Upper lobe of right lung (tissue), 1 donor: ENCODE data around the gene PTX3. TPM values are rescaled to one million over a fixed set of nuclear protein-coding genes. Genes with fewer than 3 reads are reported as not detected.

ENCODE experiments used
- ATAC-seq: fragments of 200-7000 bp; cut with Tn5 transposase; one replicate; pipeline ENCODE4 v1.9.1; 2020; ENCODE audit warnings: mild to moderate bottlenecking, moderate library complexity
- DNase-seq: peaks from one replicate; pipeline ENCODE4 v3.0.0-alpha.2; 2020
- H3K27ac ChIP-seq: fragments of 200-600 bp; one replicate; pipeline ENCODE4 v1.8.0; 2022
- H3K27me3 ChIP-seq: fragments of 200-600 bp; one replicate; pipeline ENCODE4 v1.8.0; 2022; ENCODE audit warnings: mild to moderate bottlenecking
- H3K36me3 ChIP-seq: fragments of 200-600 bp; one replicate; pipeline ENCODE4 v1.8.0; 2022
- H3K4me1 ChIP-seq: fragments of 200-600 bp; one replicate; pipeline ENCODE4 v1.8.0; 2022
- H3K4me3 ChIP-seq: fragments of 200-600 bp; one replicate; pipeline ENCODE4 v1.8.0; 2022; ENCODE audit warnings: mild to moderate bottlenecking
- H3K9me3 ChIP-seq: fragments of 200-600 bp; one replicate; pipeline ENCODE4 v1.8.0; 2022
- CTCF ChIP-seq: fragments of 200-600 bp; IDR thresholded peaks from one replicate; pipeline ENCODE4 v1.8.0; 2022; ENCODE audit warnings: antibody characterized with exemption
- intact Hi-C: fragments of 100-400 bp; cut with DNase I; formaldehyde crosslinking; loops from one replicate; pipeline ENCODE4 v1.11.0; 2022
- total RNA-seq: library from RNA; stranded (reverse); fragmentation: NEBNext Ultra II Directional; extraction: Animal tissue kit (Norgen Biotek cat#: 25700); gene quantifications from one replicate; pipeline ENCODE4 v1.2.1, GENCODE V29; 2021
- donor health status: DM: no; HTN: yes; CAD: no; lungs with severe emphysema.

PTX3 gene
- total RNA-seq, 1 donor from 2014 or later, result 7.2 TPM

DNA sequence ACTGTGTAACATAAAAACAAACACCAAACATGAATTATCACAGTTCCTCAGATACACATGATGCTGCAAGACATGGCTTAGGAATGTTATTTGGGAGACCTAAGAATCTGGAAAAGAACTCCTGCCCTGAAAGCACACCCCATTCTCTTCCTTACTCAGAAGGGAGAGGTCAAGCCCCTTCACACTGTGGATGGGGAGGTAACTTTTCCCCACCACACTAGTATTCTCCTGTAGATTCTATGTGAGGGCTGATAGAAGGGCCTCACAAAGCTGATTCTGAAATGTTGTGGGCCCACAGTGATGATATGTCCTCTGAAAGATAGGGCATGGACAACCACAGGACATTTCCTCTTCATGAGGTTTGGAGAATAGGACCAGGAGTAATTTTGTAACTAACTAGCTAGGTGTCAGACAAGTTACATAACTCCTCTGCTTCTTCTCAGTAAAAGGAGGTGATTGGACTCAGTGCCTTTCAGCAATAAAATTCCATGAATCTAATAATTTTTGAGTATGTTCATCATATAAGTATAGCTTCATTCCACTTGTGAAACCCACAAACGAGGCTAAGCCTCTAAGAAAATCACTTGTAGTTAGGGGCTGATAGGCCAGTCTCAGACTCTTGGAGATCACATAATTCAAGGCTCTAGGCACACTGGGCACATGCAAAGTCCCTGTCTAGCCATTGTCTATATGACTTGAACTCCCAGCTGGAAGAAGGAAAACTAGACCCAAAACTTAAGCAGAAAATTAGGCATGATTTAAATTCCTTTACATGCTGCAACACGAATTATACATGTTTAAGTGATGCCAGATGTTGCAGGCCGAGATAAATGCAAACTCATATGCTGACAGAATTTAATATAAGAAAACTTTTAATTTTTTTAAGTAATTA, 7.5 kb downstream of the PTX3 start:
- Histone ChIP-seq H3K36me3 (no peaks in the 10 kb centered on the region), H3K4me3 (no peak overlapping the region), H3K4me1 (peaks cover 15% of the 10 kb centered on the region), H3K9me3 (no peaks in the 10 kb centered on the region), H3K27me3 (no peaks in the 10 kb centered on the region), H3K27ac (no peak overlapping the region)
- peak; percentile 22 for ATAC-seq
- intact Hi-C loops, result no loop called here
- no peak for TF ChIP-seq CTCF
- no peak for DNase-seq

DNA sequence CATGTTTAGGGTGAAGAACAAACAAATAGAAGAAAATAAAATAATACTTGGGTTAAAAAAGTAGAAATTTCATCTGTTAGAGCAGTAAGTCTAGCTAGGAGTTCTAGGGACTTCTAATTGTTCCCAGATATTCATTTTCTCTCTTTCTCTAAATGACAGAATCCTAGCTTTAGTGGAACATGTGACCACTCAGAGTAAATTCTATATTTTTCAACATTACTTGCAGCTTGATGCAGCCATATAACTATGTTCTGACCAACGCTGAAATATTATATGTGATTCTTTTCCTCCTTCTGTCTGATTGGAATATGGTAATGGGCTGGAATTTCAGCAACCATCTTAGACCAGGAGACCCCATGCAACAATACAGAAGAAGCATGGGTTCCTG, 8.1 kb downstream of the PTX3 start:
- TF ChIP-seq CTCF, result no peak
- Histone ChIP-seq H3K9me3 (no peaks in the 10 kb centered on the region), H3K27me3 (no peaks in the 10 kb centered on the region), H3K36me3 (no peaks in the 10 kb centered on the region), H3K27ac (no peak overlapping the region), H3K4me1 (peaks cover 15% of the 10 kb centered on the region), H3K4me3 (no peak overlapping the region)
- intact Hi-C loops, result no loop called here
- no peak for DNase-seq
- no peak for ATAC-seq

DNA sequence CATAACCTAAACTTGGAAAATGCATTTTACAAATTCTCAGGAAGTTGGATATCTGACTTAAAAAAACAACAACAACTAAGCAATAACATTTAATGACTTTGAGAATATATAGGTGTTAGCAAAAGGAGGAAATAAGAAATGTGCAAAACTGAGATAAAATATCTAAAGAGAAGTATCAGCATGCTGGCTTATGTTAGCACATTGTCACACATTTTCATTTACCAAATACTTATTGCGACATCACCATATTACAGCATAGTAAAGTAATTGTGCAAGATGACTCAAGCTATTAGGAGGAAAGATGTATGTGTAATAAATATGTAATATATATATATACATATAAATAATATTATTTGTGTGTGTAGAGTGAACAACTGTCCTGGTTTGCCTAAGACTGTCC, 9.2 kb downstream of the PTX3 start:
- no peak overlapping the region for H3K27ac ChIP-seq

DNA sequence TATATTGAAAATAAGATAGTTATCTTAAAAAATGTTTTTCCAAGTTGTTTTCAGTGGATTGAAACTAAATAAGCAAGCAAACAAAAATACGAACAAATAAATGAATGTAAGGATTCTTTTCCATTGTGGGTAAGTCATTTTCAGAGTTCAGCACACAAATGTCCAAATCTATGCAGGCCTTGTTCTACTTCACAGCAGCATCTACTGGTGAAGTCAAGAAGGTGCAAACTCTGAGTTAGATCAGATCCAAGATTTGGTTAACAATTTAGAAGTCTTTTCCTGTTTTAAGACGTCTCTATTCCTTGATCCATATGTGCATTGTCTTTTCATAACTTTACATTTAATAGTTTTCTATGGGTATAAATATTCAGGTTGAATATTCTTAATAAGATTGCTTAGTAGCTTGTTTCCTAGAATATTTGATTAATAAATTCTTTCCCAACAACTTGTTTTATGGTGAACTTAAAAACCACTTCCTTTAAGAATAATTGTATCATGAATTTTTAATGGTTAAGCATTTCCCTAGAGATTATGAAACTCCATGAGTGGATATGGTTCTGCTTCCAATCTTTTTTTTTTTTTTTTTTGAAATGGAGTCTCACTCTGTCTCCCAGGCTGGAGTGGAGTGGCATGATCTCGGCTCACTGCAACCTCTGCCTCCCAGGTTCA, 10.5 kb downstream of the PTX3 start:
- Histone ChIP-seq H3K36me3 (no peaks in the 10 kb centered on the region), H3K9me3 (no peaks in the 10 kb centered on the region), H3K4me1 (peaks cover 15% of the 10 kb centered on the region), H3K27ac (no peak overlapping the region), H3K27me3 (no peaks in the 10 kb centered on the region), H3K4me3 (no peak overlapping the region)
- ATAC-seq, result peak; percentile 51
- DNase-seq, result no peak
- intact Hi-C loops, result no loop called here
- peak; percentile 50 for TF ChIP-seq CTCF

More for the DNA sequence above, 9.2 kb downstream of the PTX3 start:
- peaks cover 15% of the 10 kb centered on the region for H3K4me1 ChIP-seq
- intact Hi-C loops, result no loop called here
- H3K9me3 ChIP-seq, result no peaks in the 10 kb centered on the region
- DNase-seq, result no peak
- H3K27me3 ChIP-seq, result no peaks in the 10 kb centered on the region
- no peak for ATAC-seq
- no peaks in the 10 kb centered on the region for H3K36me3 ChIP-seq
- H3K4me3 ChIP-seq, result no peak overlapping the region
- TF ChIP-seq CTCF, result no peak

DNA sequence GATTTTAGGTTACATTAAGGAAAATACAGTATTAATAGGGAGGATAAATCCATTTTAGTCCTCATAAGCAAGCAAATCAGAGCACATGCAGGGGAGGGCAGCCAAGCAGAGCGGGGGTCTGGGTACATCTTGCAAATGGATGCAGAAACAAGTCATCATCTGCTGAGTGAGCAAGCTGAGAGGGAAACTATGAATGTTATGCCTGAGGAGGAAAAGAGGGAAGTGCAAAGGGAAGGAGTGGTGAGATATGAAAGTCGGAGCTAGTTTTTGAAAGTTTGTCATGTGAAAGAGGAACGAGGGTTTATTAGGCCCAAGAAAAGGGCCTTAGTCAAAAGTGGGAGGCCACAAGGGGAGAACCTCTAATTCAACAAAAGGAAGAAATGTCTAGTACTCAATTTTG, 15.4 kb downstream of the PTX3 start:
- TF ChIP-seq CTCF, result no peak
- H3K36me3 ChIP-seq, result no peaks in the 10 kb centered on the region
- H3K9me3 ChIP-seq, result no peaks in the 10 kb centered on the region
- no peaks in the 10 kb centered on the region for H3K4me1 ChIP-seq
- no peak for DNase-seq
- no peak overlapping the region for H3K27ac ChIP-seq
- peak; percentile 78 for ATAC-seq
- no peak overlapping the region for H3K4me3 ChIP-seq
- intact Hi-C loops, result no loop called here
- H3K27me3 ChIP-seq, result no peaks in the 10 kb centered on the region
